GM12875 (cell line): Measurements from ENCODE around the gene THOC7.

Source experiments
- H3K4me3 ChIP-seq: one replicate; pipeline ENCODE4 v1.5.1; 2011; ENCODE audit warnings: low read depth, low read length, control low read depth
- CTCF ChIP-seq: IDR thresholded peaks from 2 replicates; pipeline ENCODE4 v1.5.1; 2011; ENCODE audit warnings: low read depth, mild to moderate bottlenecking, control low read depth, inconsistent platforms, low read length, moderate library complexity, borderline replicate concordance; ENCODE audit not compliant: insufficient read depth

Gene THOC7

DNA sequence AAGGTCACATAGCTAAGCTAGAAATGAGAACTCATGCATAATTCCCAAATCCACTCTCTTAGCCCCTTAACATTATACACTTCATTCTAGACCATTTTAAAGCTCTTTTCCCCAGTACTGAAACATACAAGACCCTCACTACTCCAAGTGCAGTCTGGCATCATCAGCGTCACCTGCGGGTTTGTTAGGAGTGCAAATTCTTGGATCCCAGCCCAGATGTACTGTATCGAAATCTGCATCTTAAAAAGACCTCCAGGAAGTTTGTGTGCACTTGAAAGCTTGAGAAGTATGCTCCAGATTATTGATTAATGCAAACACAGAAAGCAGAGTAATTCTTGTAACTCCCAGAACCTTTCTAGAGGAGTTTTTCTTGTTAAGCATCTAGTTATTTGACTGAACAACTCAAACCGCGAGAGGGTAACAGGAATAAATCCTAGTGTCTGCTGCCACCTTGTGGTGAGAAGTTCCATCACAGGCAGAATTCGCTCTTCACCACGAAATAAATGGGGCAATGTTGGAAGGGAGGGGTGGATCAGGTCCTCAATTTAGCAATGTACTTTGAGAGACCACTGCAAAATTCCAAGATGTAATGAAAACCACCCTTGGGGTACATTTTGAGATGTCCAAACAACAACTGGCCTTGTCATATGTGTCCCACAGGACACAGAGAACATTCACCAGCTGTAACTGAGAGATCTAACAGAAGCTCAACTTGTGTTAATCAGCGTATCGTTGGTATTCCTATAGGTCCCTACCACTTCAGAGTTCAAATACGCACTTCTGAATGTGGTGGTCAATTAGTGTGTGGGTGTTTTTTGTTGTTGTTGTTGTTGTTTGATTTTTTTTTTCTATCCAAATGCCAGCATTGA, 45.1 kb downstream of the THOC7 start:
- peak; percentile 62 for TF ChIP-seq CTCF
- no peak overlapping the region for H3K4me3 ChIP-seq

- no peak overlapping the region for H3K4me3 ChIP-seq
- no peak for TF ChIP-seq CTCF
These were observed 46.4 kb downstream of the THOC7 start for GRCh38 chr3:63817225-63817624.

GRCh38 chr3:63814237-63814636, 49.4 kb downstream of the THOC7 start:
- no peak for TF ChIP-seq CTCF

GRCh38 chr3:63809607-63810006, 54.0 kb downstream of the THOC7 start:
- no peak for TF ChIP-seq CTCF
- no peak overlapping the region for H3K4me3 ChIP-seq

More at GRCh38 chr3:63814237-63814636, 49.4 kb downstream of the THOC7 start:
- H3K4me3 ChIP-seq = no peak overlapping the region

DNA sequence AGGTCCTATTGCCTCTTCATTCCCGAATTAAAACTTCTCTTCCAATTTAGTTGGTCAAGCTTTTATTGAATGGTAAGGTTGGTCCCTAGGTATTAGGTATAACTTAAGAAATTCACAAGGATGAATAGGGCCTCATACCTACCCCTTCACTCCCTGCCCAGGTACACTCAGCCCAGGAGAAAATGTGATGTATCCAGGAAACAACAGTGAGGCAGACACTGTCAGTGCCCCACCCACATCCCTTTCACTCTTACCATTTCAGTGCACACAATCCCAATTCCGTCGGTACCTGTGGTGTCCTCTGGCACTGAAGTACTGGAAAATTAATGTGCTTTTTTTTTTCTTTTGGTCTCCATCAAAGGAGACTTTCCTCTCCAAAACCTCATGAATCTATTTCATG, 55.0 kb downstream of the THOC7 start:
- no peak overlapping the region for H3K4me3 ChIP-seq
- TF ChIP-seq CTCF = no peak

DNA sequence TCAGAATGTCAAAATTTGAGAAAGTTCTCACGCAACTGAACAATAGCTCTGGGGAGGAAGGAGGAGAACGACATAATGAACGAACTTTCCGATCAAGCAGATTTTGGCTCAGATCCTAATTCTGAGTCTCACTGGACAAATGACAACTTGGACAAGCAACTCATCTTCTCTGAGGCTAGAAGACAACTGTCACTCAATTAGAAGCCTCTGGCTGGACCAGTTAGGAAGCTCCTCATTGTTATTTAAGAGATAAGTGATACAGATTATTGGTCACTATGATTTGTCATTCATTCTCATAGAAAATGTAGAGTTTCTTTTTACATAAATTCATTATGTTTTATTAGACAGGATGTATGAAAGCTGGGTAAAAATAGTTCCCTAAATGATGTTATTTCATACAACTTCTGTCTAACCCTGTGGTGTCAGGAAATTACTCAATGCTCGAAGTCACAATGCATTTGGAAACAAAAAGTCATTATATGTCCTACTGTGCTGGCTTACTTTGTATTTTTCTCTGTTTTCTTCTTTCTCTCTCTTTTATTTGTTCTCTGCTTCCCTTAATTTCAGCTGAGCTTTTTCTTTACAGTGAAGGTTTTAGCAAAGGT, 55.5 kb downstream of the THOC7 start:
- H3K4me3 ChIP-seq = no peak overlapping the region
- TF ChIP-seq CTCF = no peak

GRCh38 chr3:63803911-63804310, 59.7 kb downstream of the THOC7 start:
- no peak overlapping the region for H3K4me3 ChIP-seq
- TF ChIP-seq CTCF = no peak
